Right renal pelvis (tissue), 4 donors: ENCODE results near the gene ANKS3. TPM values are rescaled to one million over a fixed set of nuclear protein-coding genes. Genes with fewer than 3 reads are reported as not detected.

Experiments used
- DNase-seq, 4 donors: peaks; one replicate each; pipeline ENCODE4 v3.0.0-alpha.2; 2013; ENCODE audit warnings: low read depth in 4 of 4, low spot score in 3 of 4, missing footprints in 1 of 4
- polyA plus RNA-seq, 4 donors: library from polyadenylated mRNA; unstranded; fragments of 120-200 nt; gene quantifications; one replicate each; pipeline ENCODE4 v1.2.1, GENCODE V29; 2013; ENCODE audit not compliant: insufficient read length in 4 of 4

ANKS3 gene, protein sequence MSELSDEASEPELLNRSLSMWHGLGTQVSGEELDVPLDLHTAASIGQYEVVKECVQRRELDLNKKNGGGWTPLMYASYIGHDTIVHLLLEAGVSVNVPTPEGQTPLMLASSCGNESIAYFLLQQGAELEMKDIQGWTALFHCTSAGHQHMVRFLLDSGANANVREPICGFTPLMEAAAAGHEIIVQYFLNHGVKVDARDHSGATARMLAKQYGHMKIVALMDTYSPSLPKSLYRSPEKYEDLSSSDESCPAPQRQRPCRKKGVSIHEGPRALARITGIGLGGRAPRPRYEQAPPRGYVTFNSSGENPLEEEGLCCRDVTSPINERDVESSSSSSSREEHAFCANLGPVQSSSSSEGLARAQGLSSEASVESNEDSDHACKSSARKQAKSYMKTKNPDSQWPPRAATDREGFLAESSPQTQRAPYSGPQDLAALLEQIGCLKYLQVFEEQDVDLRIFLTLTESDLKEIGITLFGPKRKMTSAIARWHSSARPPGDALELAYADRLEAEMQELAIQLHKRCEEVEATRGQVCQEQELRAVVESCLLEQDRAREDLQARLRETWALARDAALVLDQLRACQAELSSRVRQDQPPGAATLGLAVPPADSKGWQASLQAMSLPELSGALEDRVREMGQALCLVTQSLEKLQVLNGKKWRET
- polyA plus RNA-seq = 10 to 100 TPM; 20.8 to 24.0 (median 22.8) TPM

DNA sequence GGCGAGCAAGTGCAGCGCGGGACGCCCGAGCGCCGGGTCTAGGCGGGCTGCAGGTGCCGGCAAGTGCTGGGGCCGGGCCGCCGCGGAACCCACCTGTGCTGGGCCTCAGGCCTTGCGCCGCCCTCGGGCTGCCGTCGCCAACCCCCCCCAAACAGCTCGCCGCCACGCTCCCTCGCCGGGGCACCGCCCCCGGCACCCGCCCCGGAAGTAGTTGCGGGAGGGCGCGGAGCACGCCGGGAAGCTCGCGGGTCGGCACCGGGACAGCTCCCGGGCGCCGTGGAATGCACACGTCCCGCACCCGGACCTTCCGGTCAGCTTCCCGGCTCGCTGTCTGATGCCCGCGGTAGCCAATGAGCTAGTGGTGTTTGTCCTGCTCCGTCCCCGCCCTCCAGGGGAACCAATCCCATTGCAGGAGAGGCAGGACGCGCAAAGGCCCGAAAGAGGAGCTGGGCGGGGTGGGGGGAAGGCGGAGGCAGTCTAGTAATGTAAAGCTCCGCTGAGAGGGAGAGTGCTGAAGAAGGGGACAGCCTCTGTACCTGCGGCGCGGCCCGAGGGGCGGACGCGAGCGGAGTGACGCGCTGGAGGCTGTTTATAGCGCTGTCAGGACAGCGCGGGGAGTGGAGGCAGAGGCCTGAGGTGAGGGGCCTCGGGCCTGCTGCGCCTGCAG lies at the start of gene ANKS3, which contains the start of gene DNAAF8:
Gene ANKS3, minus strand, starts transcription at position 209 of the 667 bp plus-strand sequence. CDS start 4,122 bp downstream, outside the sequence.
Gene DNAAF8, plus strand, starts transcription at position 475 of the 667 bp plus-strand sequence. CDS start 1,978 bp downstream, outside the sequence.
- DNase-seq = peak; percentile 81 to 90 (median 88)

DNA sequence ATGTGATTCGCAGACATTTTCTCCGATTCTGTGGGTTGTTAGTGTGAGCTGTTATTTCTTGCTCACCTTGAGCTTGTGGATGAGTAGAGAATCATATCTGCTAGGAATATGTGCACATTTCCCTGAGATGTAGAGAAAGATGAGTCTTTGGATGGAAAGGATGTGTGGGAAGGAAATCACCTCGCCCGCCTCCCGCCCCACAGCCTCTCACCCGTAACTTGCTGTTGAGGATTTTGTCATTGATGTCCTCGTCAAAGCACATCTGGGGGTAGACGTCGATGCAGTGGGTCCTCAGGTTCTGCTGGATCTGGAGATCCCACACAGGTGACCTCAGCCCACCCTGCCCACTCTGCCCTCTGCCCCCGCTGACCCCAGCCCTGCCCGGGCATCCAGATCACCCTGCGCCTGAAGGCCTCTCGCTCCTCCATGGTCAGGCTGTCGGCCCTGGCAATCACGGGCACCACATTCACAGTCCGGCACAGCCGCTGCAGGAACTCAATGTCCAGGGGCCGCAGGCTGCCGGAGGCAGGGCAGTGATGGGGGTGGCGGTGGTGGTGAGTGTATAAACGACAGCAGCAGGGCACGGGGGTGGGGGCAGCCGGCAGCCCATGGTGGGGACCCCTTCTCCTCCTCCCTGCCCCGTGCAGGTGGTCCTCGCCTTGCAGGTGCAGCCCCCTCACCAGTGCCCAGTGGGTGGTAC lies 49.3 kb upstream of the ANKS3 start:
- no peak for DNase-seq

DNA sequence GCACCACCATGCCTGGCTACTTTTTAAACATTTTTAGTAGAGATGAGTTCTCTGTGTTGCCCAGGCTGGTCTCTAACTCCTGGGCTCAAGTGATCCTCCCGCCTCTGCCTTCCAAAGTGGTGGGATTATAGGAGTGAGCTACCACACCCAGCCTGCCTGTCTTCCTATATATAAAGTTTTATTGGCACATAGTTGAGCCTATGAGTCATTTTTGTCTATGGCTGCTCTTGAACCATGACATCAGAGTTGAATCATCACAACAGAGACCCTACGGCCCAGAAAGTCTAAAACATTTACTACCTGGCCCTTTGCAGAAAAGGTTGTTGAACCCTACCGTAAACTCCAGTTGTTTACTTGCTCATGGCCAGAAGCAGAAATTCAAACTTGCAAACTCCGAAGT lies 46.2 kb upstream of the ANKS3 start:
- DNase-seq = no peak

DNA sequence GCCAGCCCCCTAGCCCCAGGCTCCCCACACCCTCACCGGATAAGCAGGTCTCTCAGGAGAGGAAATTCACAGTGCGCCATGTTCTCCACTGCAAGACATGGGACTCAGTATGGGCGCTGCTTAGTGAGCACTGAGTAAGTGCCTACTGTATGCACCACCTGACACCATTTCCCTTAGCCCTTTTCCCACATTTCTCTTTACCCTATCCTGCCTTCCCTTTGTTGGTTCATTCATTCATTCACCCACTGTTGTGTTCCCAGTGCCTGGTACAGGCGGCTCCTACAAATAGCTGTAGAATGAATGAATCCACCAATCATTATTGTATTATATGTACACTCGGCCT lies 44.0 kb upstream of the ANKS3 start:
- DNase-seq = no peak

DNA sequence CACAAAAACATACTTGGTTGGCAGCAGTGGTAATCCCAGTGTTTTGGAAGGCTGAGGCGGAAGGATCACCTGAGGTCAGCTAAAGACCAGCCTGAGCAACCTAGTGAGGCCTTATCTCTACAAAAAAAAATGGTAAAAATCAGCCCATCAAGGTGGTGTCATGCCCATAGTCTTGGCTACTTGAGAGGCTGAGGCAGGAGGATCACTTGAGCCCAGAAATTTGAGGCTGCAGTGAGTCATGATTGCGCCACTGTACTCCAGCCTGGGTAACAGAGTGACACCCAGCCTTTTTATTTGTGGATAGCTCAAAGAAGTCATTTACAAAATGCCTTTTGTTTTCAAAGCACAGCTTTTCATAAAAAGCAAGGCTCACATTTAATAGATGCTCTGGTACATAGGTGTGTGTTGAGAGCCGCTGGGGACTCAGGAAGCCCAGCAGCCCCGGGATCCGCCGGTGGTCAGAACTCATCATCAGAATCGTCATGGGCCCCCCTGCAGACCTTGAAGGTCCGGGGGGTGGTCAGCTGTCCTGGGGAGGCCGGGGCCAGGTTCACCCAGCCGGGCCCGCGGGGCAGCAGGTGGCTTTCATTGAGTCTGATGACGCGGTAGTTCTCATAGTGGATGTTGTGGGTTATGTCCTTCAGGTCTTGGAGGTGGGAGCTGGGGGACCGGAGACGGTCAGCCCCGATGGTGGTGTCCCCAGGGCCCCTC lies 43.4 kb upstream of the ANKS3 start:
- DNase-seq = no peak

DNA sequence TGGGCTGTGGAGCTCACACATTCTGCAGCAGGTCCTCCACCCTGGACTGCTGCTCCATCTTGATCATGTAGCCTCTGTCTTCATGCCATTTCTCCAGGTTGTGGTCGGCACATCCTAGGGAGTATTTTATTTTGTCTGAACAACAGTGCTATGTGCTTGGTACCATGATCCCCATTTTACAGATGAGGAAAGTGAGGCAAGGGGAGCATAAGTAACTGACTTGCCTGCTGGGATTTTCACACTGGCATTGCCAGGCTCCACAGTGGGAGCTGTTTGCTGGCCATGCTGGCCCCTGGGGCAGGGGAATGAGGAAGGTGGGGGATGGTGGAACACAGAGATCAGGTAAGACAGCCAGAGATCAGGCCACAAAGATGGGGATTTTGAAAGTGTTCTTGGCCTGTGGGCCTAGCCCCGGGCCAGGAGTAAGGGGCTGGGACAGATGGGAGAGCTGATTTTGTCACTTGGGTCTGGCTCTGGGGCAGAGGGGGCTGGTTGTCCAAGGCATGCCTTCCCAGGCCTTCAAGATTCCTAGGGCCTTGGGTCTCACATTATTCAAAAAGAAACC lies 42.2 kb upstream of the ANKS3 start:
- no peak for DNase-seq

DNA sequence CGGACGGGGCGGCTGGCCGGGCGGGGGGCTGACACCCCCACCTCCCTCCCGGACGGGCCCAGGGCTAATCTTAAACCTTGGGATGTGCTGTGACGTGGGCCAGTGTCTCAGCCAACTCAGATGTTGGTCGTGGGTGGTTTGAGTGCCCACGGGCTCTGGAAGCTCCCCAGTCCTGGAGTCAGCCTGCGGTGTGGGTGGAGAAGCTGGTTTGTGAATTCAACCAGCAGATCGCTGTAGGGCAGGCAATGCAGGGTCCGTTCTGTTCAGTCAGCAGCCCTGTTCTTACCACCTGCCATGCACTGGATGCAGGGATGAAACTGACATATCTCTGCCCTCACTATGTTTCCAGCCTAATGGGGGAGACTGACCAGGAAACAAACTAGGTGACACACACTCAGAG lies 40.9 kb upstream of the ANKS3 start:
- no peak for DNase-seq

DNA sequence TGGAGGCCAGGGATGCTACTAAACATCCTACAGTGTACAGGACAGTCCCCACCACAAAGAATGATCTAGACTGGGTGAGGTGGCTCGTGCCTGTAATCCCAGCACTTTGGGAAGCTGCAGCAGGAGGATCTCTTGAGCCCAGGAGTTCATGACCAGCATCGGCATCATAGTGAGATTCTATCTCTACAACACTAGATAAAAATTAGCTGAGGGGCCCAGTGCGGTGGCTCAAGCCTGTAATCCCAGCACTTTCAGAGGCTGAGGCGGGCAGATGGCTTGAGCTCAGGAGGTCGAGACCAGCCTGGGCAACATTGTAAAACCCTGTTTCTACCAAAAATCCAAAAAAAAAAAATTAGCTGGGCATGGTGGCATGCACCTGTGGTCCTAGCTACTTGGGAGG lies 38.3 kb upstream of the ANKS3 start:
- no peak for DNase-seq

DNA sequence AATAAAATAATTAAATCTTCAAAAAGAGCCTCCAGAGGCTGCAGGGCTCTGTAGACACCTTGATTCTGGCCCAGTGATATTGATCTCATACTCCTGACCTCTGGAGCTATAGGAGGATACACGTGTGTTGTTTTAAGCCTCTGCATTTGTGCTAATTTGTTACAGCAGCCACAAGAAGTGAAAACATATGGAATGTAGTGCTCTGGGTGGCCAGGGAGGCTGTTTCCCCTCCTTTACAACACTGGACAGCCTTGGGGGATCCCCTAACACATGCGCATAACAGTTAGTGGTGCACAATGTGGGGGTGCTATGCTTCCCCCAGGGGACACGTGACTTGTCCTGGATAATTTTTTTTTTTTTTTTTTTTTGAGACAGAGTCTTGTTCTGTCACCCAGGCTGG lies 37.6 kb upstream of the ANKS3 start:
- DNase-seq = no peak

DNA sequence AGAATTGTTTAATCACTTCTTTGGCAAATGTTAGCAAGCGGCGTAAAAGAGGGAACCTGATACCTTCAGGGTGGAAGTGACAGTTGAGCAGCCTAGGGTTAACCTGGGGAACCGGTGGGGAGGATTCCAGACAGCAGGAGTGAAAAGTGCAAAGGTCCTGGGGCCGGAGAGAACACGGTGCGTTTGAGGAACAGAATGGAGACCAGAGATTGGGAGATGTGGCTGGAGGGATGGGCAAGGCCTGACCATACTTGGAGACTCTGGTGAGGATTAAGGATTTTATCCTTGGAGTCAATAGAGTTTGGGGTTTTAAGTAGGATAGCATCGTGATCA lies 35.2 kb upstream of the ANKS3 start:
- no peak for DNase-seq

DNA sequence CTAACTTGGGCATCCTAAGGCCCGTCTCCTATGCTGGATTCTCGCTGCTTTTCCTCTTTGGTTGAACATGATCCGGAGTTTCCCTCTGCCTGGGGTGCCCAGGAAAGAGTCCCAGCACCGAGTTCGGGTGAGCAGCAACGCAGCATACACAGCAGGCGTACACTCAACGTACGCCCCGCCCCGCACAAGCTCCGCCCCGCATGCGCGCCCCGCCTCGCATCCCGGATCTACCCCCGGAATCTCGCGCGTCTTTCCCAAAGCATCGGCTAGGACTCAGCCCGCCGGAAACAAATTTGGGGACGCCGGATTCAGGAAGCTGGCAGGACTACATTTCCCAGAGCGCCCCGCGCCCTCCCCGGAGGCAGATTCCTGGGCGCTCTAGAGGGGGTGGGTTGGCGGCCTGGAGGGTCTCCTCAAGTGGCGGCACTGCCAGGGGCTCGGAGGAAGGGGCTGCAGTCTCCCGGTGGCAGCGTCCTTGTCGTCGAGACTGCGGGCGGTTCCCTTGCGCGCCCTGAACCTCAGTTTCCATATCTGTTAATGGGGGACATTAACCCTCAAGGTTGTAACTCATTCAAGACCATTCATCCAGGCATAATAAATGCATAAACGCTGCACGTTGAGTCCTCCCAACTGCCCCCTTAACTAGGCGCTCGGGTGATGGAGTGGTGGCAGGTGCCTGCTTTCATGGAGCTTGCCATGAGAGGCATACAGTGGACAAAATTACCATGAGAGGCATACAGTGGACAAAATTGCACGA lies 34.7 kb upstream of the ANKS3 start:
- peak; percentile 90 to 93 (median 90) for DNase-seq

DNA sequence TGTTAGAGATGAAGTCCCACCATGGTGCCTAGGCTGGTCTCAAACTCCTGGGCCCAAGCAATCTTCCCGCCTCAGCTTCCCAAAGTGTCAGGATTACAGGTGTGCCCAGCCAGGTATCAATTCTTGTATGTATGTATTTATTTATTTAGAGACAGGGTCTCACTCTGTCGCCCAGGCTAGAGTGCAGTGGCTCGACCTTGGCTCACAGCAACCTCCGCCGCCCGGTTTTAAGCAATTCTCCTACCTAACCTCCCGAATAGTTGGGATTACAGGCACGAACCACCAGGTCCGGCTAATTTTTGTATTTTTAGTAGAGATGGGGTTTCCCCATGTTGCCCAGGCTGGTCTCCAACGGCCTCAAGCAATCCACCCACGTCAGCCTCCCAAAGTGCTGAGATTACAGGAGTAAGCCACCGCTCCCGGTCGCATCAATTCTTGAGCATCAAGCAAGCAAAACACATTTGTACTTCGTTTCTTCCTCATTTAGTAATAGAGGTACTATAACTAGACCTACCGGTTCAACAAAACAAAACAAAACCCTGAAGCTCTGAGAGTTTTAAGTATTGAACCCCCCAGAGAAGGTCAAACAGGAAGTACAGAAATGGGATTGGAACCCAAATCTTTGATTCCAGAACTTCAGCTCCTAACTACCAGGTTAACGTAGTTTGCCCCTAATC lies 33.9 kb upstream of the ANKS3 start:
- DNase-seq = no peak

DNA sequence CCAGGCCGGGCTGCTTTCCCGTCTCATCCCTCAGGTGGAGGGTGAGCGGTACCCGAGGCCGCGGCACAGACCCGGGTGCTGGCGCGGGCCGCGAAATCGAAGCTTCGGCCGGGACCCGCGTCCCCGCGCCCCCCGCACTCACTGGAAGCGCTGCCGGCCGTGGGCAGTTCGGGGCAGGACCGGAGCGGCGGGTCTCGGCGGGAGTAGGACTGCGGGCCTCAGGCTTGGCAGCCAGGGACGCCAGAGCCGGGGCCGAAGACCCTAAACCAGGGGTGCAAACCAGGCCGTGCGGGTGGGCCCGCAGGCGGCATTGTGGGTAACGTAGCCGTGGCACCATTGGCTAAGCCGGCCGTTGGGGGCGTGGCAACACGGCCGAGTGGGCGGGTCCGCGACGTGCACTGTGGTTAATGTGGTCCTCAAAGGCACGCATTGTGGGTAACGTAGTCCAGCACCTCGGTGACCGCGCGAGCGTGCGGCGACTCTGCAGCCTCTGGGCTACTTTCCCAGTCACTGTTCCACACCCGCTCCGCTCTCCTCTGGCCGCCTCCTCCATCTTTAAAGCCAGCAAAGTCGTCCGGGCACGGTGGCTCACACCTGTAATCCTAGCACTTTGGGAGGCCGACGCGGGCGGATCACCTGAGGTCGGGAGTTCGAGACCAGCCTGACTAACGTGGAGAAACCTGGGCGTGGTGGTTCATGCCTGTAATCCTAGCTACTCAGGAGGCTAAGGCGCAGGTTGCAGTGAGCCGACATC lies 33.0 kb upstream of the ANKS3 start, which contains the start of gene ZNF500:
Gene ZNF500, minus strand, starts transcription at position 288 of the 754 bp plus-strand sequence. CDS start 1,184 bp downstream, outside the sequence.
- DNase-seq = peak; percentile 90 to 94 (median 91)

DNA sequence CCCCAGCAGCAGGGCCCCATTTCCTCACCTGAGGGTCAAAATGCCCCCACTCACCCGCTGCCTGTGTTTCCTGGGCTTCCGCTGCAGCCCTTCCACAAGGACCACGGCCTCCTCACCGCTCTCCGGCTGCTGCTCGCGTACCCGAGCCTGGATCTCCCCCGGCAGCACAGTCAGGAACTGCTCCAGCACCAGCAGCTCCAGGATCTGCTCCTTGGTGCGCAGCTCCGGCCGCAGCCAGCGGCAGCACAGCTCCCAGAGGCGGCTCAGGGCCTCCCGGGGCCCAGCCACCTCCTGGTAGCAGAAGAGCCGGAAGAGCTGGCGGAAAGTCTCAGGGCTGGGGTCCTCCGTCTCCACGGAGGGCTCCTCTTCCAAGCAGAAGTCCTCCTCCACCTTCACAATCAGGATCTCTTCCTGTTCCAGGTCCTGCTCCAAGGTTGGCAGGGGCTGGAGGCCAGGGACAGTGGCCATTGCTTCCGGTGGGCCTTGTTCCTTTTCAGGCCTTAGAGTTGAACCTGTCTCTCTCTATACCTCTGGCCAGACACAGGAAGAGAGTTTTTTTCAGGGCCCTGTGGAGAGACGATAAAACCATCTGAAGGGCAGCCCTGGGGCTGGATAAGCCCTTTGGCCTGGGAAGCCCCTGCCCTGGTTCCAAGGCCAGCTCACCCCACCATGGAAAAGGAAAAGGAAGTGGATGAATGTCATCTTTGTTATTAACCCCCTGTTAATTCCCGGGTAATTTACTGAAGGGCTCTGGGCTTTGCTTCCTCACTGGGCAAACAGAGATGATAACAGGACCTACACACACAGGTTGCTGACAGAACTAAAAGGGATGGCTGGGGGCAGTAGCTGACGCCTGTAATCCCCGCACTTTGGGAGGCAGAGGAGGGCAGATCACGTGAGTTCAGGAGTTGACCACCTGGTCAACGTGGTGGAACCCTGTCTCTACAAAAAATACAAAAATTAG lies 31.7 kb upstream of the ANKS3 start:
- no peak for DNase-seq

DNA sequence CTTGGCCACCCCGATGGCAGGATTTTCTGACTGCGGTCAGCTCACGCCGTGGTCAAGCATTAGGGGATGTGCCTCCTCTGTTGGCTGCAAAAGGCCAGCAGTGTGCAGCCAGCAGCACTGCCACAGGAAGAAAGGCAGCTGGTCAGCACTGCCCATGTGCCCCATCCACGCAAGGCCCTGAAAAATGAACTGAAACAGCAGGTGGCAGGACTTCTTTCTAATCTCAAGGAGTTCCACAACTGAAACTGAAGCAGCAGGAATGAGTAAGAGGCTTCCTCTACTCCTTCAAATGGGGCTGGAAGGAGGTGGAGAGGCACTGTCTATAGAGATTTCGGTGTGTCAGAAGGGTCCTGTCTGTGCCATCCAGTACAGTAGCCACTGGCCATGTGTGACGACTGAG lies 29.7 kb upstream of the ANKS3 start:
- no peak for DNase-seq

DNA sequence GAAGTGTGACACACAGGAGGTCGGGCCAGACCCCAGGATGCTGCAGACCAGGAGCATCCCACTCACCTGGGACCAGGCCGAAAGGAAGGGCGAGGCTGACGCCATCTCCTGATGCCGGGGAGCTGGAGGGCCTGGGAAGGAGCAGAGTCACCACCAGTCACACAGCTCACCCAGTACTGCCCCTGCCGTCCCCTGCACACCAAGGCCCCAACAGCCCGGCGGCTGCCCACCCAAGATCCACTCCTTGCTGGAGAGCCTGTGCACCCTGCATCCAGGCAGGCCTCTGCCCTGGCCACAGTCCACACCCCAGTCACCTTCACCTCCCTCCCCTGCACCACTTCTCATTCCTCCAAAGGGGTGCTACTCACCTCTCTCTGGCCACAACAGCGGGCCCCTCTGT lies 28.1 kb upstream of the ANKS3 start:
- no peak for DNase-seq
